Measurements from ENCODE around the gene ST6GALNAC1. TPM values are rescaled to one million over a fixed set of nuclear protein-coding genes. Genes with fewer than 3 reads are reported as not detected.

The ST6GALNAC1 gene
- total and polyA plus RNA-seq, 10 of the 15 experiments (the other 5 are each of a cell fraction or from before 2014, with no cell fraction given), result 0.08 TPM; not detected in 9

DNA sequence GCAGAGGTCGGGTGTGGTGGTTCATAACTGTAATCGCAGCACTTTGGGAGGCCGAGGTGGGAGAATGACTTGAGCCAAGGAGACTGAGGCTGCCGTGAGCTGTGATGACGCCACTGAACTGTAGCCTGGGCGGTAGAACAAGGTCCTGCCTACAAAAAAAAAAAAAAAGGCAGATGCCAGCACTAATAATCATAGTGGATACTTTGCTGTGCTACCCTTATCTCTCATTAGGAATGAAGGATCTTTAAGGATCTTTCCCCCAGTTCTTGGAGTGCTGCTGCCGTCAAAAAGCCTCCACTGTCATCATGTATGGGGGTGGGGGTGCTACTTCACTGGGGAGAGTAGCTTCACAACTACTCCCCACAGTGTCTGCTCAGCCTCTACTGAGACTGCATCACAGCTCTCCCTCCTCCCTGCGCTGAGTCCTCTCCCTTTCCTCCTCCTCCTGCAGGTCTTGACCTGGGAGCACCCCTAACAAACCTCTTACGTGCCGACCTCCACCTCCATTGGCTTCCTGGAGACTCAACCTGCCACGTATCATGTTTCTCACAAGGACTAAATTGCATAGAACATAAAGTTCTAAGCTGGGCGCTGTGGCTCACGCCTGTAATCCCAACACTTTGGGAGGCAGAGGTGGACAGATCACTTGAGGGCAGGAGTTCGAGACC is 24.4 kb upstream of the ST6GALNAC1 start (continued):
- TF ChIP-seq, protein P1, sequence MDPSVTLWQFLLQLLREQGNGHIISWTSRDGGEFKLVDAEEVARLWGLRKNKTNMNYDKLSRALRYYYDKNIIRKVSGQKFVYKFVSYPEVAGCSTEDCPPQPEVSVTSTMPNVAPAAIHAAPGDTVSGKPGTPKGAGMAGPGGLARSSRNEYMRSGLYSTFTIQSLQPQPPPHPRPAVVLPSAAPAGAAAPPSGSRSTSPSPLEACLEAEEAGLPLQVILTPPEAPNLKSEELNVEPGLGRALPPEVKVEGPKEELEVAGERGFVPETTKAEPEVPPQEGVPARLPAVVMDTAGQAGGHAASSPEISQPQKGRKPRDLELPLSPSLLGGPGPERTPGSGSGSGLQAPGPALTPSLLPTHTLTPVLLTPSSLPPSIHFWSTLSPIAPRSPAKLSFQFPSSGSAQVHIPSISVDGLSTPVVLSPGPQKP (IDR thresholded peaks at IDR 0.05; ENCODE audit: low read depth, low read length), result no peak
- no peak for TF ChIP-seq MEF2B (IDR thresholded peaks at IDR 0.05; ENCODE audit: partially characterized antibody, poor library complexity, severe bottlenecking)
- TF ChIP-seq FOXM1 (IDR thresholded peaks at IDR 0.05; ENCODE audit: low read depth, low read length), result no peak
- no peak for TF ChIP-seq KDM1A (IDR thresholded peaks at IDR 0.05; ENCODE audit: borderline replicate concordance)
- TF ChIP-seq, protein P2, sequence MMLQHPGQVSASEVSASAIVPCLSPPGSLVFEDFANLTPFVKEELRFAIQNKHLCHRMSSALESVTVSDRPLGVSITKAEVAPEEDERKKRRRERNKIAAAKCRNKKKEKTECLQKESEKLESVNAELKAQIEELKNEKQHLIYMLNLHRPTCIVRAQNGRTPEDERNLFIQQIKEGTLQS (IDR thresholded peaks at IDR 0.05; ENCODE audit: borderline replicate concordance, extremely low read depth, low read depth, low read length), result no peak
- no peak for TF ChIP-seq RB1 (IDR thresholded peaks at IDR 0.05; ENCODE audit: borderline replicate concordance)
- no peak for TF ChIP-seq STAT1 (conservative IDR thresholded peaks at IDR 0.05)
- TF ChIP-seq PAX8 (IDR thresholded peaks at IDR 0.05), result no peak
- no peak for TF ChIP-seq ZSCAN29 (IDR thresholded peaks at IDR 0.05)

- Histone ChIP-seq H3K4me3 (no peak overlapping the region), H3K36me3 (ENCODE audit: control insufficient read depth in 2 of 2, insufficient read depth in 2 of 2, low read length in 1 of 2) (no peaks in the 10 kb centered on the region), H3K9ac (ENCODE audit: control insufficient read depth, insufficient read depth, low read length) (no peak overlapping the region), H3K27me3 (replicated peaks in 1 of 2; ENCODE audit: control insufficient read depth in 2 of 2, insufficient read depth in 2 of 2, low read length in 1 of 2) (no peaks in the 10 kb centered on the region; a peak in 1 of 4 replicates), H4K20me1 (ENCODE audit: control insufficient read depth, insufficient read depth) (no peaks in the 10 kb centered on the region), H3K79me2 (ENCODE audit: control insufficient read depth, insufficient read depth, low read length) (no peaks in the 10 kb centered on the region), H3K4me1 (ENCODE audit: control insufficient read depth, insufficient read depth, low read length) (peaks cover 5% of the 10 kb centered on the region), H2AFZ (ENCODE audit: control insufficient read depth, low read depth, low read length) (no peak overlapping the region), H3K4me2 (ENCODE audit: control insufficient read depth, insufficient read depth) (no peak overlapping the region), H3K9me3 (replicated peaks; ENCODE audit: control insufficient read depth, insufficient read depth, low read length) (no peaks in the 10 kb centered on the region; the same call in 2 of the 3 replicates), H3K27ac (ENCODE audit: control insufficient read depth, insufficient read depth) (no peak overlapping the region)
- intact Hi-C loops (cut with micrococcal nuclease; ENCODE audit: unreplicated experiment), result no loop called here
- in situ Hi-C loops (cut with MboI), result no loop called here
- ChIA-PET RAD21 (ENCODE audit: unreplicated experiment) (no interaction called here), SMC1A (ENCODE audit: uncharacterized antibody, unreplicated experiment) (no interaction called here), CTCF (interaction anchor here (0.8 kb wide), 1 partner anchor 43 kb away, joined by 4 read pairs; no protein-coding TSS in a partner anchor), POLR2A (interaction anchor here (0.6 kb wide), 1 partner anchor 242 kb away, joined by 6 read pairs; no protein-coding TSS in a partner anchor)
- ATAC-seq (no peak), FAIRE-seq (no peak), DNase-seq (ENCODE audit: low read depth, low spot score) (no peak)
- WGBS (ENCODE audit: insufficient coverage, insufficient replicate concordance, low lambda C conversion rate, missing lambda C conversion rate), result 0% methylated on average over 2 of the region's 2 CpGs
- no TSS peak for BruUV-seq (replicated peaks)
- no peak for TF ChIP-seq NRF1 (conservative IDR thresholded peaks at IDR 0.05; ENCODE audit: low read depth, low read length)
- TF ChIP-seq TCF12 (IDR thresholded peaks at IDR 0.05; ENCODE audit: low read depth, low read length), result no peak
- TF ChIP-seq ZBTB4 (CRISPR knock-in tag; IDR thresholded peaks at IDR 0.05), result no peak
- no peak for TF ChIP-seq MEF2A (IDR thresholded peaks at IDR 0.05; ENCODE audit: insufficient read depth, low read depth, low read length)
- no peak for TF ChIP-seq IKZF2 (IDR thresholded peaks at IDR 0.05)
- no peak for TF ChIP-seq RAD51 (IDR thresholded peaks at IDR 0.05)
- TF ChIP-seq MTA2 (IDR thresholded peaks at IDR 0.05; ENCODE audit: low read depth), result no peak
- TF ChIP-seq NKRF (conservative IDR thresholded peaks at IDR 0.05), result no peak
- TF ChIP-seq GATAD2B (conservative IDR thresholded peaks at IDR 0.05; ENCODE audit: low read depth), result no peak
Measured at GRCh38 chr17:76667491-76667755, 23.9 kb upstream of the ST6GALNAC1 start.
